GM13976 (cell line): Measurements from ENCODE around the gene MAFG.

Source experiments
- DNase-seq: peaks from one replicate; pipeline ENCODE4 v3.0.0; 2012; ENCODE audit warnings: low spot score
- CTCF ChIP-seq: IDR thresholded peaks from 2 replicates; pipeline ENCODE4 v1.5.1; 2012; ENCODE audit warnings: borderline replicate concordance, mild to moderate bottlenecking; ENCODE audit not compliant: insufficient read depth; ENCODE audit errors: extremely low read depth, missing control alignments, control extremely low read depth
- in situ Hi-C: fragments of 300-500 bp; cut with MboI; formaldehyde crosslinking; loops from one replicate; pipeline ENCODE4 v1.12.0; 2022; ENCODE audit warnings: low sequenced_read_pairs, mixed read lengths, inconsistent platforms; ENCODE audit not compliant: unreplicated experiment

Gene MAFG

DNA sequence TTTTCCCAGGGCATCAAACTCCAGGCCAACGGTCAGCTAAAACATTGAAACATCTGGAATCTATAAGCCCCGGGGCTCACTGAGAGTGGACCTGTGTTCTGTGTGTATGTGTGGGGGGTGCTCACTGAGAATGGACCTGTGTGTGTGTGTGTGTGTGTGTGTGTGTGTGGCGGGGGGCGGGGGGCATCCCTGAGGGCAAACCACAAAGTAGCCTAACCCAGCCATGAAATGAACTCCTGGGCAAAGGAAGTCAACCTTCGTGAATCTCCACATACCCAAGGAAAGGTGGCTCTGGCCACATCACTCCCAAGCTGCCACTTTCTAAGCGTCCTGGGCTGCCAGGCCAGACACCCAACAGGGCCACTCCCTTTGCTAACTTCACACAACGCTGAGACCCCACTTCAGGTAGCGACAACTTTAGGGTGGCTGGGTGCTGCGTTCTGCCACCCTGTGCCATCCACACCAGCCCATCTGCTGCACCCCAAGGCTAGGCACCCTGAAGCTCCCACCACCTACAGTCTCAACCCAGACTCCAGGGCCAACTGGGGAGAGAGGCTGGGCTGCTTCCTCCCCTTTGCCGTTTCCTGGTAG, 1.6 kb downstream of the MAFG start:
- in situ Hi-C loops = no loop called here
- no peak for DNase-seq
- no peak for TF ChIP-seq CTCF

DNA sequence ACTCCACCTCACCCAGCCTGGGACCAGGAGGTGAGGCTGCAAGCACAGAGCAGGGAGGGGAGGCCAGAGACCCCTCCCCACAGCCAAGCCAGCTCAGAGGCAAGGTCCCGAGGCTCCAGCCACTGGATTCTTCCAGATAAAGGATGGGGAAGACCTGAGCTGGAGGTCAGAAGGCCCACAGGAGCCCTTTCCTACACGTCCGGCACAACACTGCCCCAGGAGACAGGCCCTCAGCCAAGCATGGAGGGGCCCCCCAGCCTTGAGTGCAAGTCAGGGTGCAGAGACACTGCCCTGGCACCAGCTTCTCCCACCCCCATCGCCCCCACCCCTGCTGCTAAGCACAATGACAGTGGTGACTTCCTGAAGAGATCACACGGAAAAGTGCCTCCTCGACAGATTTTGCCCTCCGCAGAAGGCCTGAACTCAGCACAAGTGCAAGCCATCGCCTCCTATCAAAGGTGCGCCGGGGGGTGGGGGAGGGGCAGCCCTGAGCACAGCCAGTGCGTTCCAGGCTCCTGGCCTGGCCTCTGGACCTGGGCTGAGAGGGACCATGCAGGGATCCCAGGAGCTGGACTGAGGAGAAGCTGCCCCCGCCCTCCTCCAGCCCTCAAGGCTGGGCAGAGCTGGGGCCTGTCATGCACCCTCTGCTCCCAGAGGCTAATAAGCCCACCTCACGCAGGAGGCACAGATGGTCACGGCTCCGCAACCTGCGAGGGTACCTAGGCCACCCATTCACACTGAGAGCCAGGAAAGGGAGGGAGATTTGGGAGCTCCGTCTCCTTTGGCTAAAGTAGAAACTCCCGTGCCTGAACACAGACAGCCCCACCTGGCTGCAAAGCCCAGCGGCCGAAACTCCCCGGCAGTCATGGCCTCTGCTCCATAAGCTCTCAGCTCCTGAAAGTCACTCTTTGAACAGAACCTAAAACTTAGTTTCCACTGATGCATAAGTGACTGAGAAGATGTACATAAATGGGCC, 2.7 kb downstream of the MAFG start:
- in situ Hi-C loops = no loop called here
- TF ChIP-seq CTCF = no peak
- DNase-seq = no peak

DNA sequence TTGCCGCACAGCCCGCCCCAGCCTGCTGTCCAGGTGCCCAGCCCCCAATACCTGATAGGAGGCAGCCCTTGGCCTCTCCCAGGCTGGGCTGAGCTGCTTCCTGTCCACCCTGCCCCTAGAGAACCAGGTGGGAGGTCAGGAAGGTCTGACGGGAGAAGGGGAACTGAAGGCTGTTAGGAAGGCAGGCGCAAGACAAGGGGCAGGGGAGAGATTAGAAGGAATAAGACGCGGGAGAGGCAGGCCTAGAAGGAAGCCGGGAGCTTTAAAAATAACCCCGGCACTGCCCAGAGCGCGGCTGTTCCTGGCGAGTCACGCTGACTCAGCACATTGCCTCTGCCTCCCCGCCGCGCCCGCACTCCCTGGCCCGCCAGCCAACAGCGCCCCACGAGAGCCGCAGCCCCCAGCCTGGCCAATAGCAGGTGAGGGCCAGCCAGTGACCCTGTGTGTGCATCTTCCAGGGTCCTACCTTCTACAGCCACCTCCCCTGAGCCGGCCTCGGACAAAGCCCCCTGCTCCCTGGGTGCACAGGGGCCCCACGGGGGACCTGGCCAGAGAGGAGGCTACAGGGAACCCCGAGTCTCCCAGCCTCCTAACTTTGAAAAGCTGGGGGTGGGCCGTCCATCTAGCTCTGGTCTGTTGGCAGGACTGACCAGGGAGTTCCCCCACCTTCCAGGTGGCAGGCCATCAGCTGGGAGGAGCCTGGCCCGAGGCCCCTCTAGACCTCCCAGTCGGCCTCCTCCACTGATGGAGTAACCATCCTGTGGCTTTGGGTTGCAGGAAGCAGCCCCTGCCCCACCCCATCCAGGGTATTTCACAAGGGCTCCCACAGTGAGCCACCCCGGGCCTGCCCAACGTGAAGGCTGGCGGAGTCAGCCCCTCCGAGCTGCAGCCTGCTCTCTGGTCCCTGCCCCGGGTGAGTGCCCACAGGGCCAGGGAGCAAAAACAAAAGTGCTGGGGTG, 4.0 kb downstream of the MAFG start:
- in situ Hi-C loops = no loop called here
- no peak for TF ChIP-seq CTCF
- no peak for DNase-seq

- DNase-seq = no peak
- no peak for TF ChIP-seq CTCF
- in situ Hi-C loops = no loop called here
These were observed 4.8 kb downstream of the MAFG start for GRCh38 chr17:81922566-81923301.

DNA sequence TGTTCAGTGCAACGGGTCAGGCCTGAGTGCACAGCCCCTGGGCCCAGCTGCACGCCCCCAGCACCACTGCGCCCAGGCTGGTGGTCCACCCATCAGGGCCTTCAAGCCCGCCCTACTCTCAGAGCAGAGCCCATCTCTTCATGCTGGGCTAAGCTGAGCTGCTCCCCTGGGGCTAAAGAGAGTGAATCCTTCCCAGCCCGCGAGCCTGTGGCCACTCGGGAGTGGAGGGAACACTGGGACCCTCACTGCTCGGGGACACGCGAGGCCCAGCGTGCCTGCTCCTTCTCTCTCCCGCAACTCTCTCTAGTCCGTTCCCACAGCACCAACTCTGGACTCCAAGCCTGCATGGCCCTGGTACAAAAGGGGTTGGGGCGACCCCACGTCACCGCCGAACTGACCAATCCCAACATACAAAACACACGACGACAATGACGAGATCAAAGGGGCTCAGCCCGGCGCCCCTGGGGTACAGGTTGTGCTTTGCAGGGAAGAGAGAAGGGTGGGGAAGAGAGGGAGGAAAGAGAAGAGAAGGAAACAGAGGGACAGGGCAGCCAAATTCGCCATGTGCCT, 5.5 kb downstream of the MAFG start:
- no peak for TF ChIP-seq CTCF
- in situ Hi-C loops = no loop called here
- DNase-seq = no peak
